ENCODE results near the gene LRP6. TPM values are rescaled to one million over a fixed set of nuclear protein-coding genes. Genes with fewer than 3 reads are reported as not detected.

LRP6 gene
- total RNA-seq, 1 donor from 2014 or later = 40.9 TPM

- Histone ChIP-seq H3K79me2 (ENCODE audit: insufficient read depth, low read length) (peaks cover 73% of the 10 kb centered on the region), H4K20me1 (ENCODE audit: insufficient read depth, low read length) (peaks cover 69% of the 10 kb centered on the region)
Observed at GRCh38 chr12:12210983-12211382, 55.9 kb downstream of the LRP6 start.

GRCh38 chr12:12210416-12210815 lies 56.4 kb downstream of the LRP6 start:
- H3K27ac ChIP-seq (ENCODE audit: low read depth, low read length) = no peak overlapping the region
- no peaks in the 10 kb centered on the region for H3K27me3 ChIP-seq (ENCODE audit: insufficient read depth, low read length)
- H4K20me1 ChIP-seq (ENCODE audit: insufficient read depth, low read length) = peaks cover 74% of the 10 kb centered on the region
- H3K9ac ChIP-seq (ENCODE audit: low read length) = no peak overlapping the region
- FAIRE-seq = no peak
- H3K4me1 ChIP-seq (ENCODE audit: insufficient read depth, low read length) = peaks cover 4% of the 10 kb centered on the region
- no peak for DNase-seq (ENCODE audit: low read depth)
- no peaks in the 10 kb centered on the region for H3K9me3 ChIP-seq (ENCODE audit: insufficient read depth, low read depth, low read length)
- no peaks in the 10 kb centered on the region for H3K36me3 Mint-ChIP-seq (ENCODE audit: low read depth, unreplicated experiment)
- H3K9me3 Mint-ChIP-seq (ENCODE audit: unreplicated experiment) = no peaks in the 10 kb centered on the region
- H3K4me3 Mint-ChIP-seq (ENCODE audit: unreplicated experiment) = no peak overlapping the region
- no peak overlapping the region for H3K27ac Mint-ChIP-seq (ENCODE audit: unreplicated experiment)
- H3K79me2 ChIP-seq (ENCODE audit: insufficient read depth, low read length) = peaks cover 76% of the 10 kb centered on the region
- no peak overlapping the region for H3K4me3 ChIP-seq (ENCODE audit: insufficient read depth, low read depth, low read length)
- peaks cover 15% of the 10 kb centered on the region for H3K4me1 Mint-ChIP-seq (ENCODE audit: low read depth, unreplicated experiment)
- TF ChIP-seq EZH2 (IDR thresholded peaks at IDR 0.05; ENCODE audit: insufficient read depth, low read length) = no peak
- TF ChIP-seq, protein P1, sequence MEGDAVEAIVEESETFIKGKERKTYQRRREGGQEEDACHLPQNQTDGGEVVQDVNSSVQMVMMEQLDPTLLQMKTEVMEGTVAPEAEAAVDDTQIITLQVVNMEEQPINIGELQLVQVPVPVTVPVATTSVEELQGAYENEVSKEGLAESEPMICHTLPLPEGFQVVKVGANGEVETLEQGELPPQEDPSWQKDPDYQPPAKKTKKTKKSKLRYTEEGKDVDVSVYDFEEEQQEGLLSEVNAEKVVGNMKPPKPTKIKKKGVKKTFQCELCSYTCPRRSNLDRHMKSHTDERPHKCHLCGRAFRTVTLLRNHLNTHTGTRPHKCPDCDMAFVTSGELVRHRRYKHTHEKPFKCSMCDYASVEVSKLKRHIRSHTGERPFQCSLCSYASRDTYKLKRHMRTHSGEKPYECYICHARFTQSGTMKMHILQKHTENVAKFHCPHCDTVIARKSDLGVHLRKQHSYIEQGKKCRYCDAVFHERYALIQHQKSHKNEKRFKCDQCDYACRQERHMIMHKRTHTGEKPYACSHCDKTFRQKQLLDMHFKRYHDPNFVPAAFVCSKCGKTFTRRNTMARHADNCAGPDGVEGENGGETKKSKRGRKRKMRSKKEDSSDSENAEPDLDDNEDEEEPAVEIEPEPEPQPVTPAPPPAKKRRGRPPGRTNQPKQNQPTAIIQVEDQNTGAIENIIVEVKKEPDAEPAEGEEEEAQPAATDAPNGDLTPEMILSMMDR (IDR thresholded peaks at IDR 0.05; ENCODE audit: insufficient read depth, low read depth, low read length) = no peak
- no peaks in the 10 kb centered on the region for H3K36me3 ChIP-seq (ENCODE audit: insufficient read depth, low read length)
- no peak overlapping the region for H2AFZ ChIP-seq (ENCODE audit: low read depth, low read length)
- H3K4me2 ChIP-seq (ENCODE audit: low read length) = no peak overlapping the region
- H3K27me3 Mint-ChIP-seq (ENCODE audit: low read depth, unreplicated experiment) = no peaks in the 10 kb centered on the region

More at GRCh38 chr12:12210983-12211382, 55.9 kb downstream of the LRP6 start:
- Histone ChIP-seq H3K4me3 (ENCODE audit: insufficient read depth, low read depth, low read length) (no peak overlapping the region), H3K27me3 (ENCODE audit: insufficient read depth, low read length) (no peaks in the 10 kb centered on the region), H2AFZ (ENCODE audit: low read depth, low read length) (no peak overlapping the region), H3K4me1 (ENCODE audit: insufficient read depth, low read length) (peaks cover 4% of the 10 kb centered on the region), H3K27ac (ENCODE audit: low read depth, low read length) (no peak overlapping the region), H3K9me3 (ENCODE audit: insufficient read depth, low read depth, low read length) (no peaks in the 10 kb centered on the region), H3K36me3 (ENCODE audit: insufficient read depth, low read length) (no peaks in the 10 kb centered on the region), H3K9ac (ENCODE audit: low read length) (no peak overlapping the region), H3K4me2 (ENCODE audit: low read length) (no peak overlapping the region)
- Mint-ChIP-seq H3K9me3 (ENCODE audit: unreplicated experiment) (no peaks in the 10 kb centered on the region), H3K27ac (ENCODE audit: unreplicated experiment) (no peak overlapping the region), H3K27me3 (ENCODE audit: low read depth, unreplicated experiment) (no peaks in the 10 kb centered on the region), H3K4me3 (ENCODE audit: unreplicated experiment) (no peak overlapping the region), H3K36me3 (ENCODE audit: low read depth, unreplicated experiment) (no peaks in the 10 kb centered on the region), H3K4me1 (ENCODE audit: low read depth, unreplicated experiment) (peaks cover 17% of the 10 kb centered on the region)
- FAIRE-seq = no peak
- no peak for DNase-seq (ENCODE audit: low read depth)
- TF ChIP-seq, protein P1 (IDR thresholded peaks at IDR 0.05; ENCODE audit: insufficient read depth, low read depth, low read length) = no peak
- no peak for TF ChIP-seq EZH2 (IDR thresholded peaks at IDR 0.05; ENCODE audit: insufficient read depth, low read length)

DNA sequence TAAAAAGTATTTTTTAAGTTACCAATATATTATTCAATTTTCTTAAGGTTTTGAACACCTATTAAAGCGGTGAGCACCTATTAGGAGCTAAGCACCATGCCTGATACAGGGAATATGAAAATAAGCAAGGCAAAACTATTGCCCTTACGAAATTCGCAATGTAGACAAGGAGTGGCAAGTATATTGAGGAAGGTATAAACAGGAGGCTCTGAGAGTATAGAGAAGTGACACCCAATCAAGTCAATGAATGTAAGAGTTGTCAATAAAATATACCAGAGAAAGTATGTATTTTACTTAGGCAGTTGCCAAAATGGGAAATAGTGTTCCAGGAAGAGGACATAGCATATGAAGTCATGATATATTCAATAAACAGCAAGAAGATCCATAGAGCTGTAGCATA lies 57.2 kb downstream of the LRP6 start:
- peaks cover 11% of the 10 kb centered on the region for H3K4me1 Mint-ChIP-seq (ENCODE audit: low read depth, unreplicated experiment)
- H4K20me1 ChIP-seq (ENCODE audit: insufficient read depth, low read length) = peaks cover 76% of the 10 kb centered on the region

More for the DNA sequence above, 57.2 kb downstream of the LRP6 start:
- Mint-ChIP-seq H3K27me3 (ENCODE audit: low read depth, unreplicated experiment) (no peaks in the 10 kb centered on the region), H3K9me3 (ENCODE audit: unreplicated experiment) (no peaks in the 10 kb centered on the region), H3K4me3 (ENCODE audit: unreplicated experiment) (no peak overlapping the region), H3K36me3 (ENCODE audit: low read depth, unreplicated experiment) (no peaks in the 10 kb centered on the region), H3K27ac (ENCODE audit: unreplicated experiment) (no peak overlapping the region)
- no peak for FAIRE-seq
- Histone ChIP-seq H3K4me1 (ENCODE audit: insufficient read depth, low read length) (peaks cover under 1% of the 10 kb centered on the region), H3K36me3 (ENCODE audit: insufficient read depth, low read length) (no peaks in the 10 kb centered on the region), H3K79me2 (ENCODE audit: insufficient read depth, low read length) (peaks cover 81% of the 10 kb centered on the region), H3K27me3 (ENCODE audit: insufficient read depth, low read length) (no peaks in the 10 kb centered on the region), H3K27ac (ENCODE audit: low read depth, low read length) (no peak overlapping the region), H3K4me3 (ENCODE audit: insufficient read depth, low read depth, low read length) (no peak overlapping the region), H2AFZ (ENCODE audit: low read depth, low read length) (no peak overlapping the region), H3K4me2 (ENCODE audit: low read length) (no peak overlapping the region), H3K9me3 (ENCODE audit: insufficient read depth, low read depth, low read length) (no peaks in the 10 kb centered on the region), H3K9ac (ENCODE audit: low read length) (no peak overlapping the region)
- no peak for TF ChIP-seq EZH2 (IDR thresholded peaks at IDR 0.05; ENCODE audit: insufficient read depth, low read length)
- TF ChIP-seq, protein P1 (IDR thresholded peaks at IDR 0.05; ENCODE audit: insufficient read depth, low read depth, low read length) = no peak
- DNase-seq (ENCODE audit: low read depth) = no peak

All from astrocyte (in vitro differentiated cells and primary cell).